Lung (tissue), 12 donors: Measurements from ENCODE around the gene SHISA3. TPM values are rescaled to one million over a fixed set of nuclear protein-coding genes. Genes with fewer than 3 reads are reported as not detected.

Experiments
- ATAC-seq: fragments of 200-7000 bp; cut with Tn5 transposase; one replicate; pipeline ENCODE4 v1.9.1; 2020; ENCODE audit warnings: moderate number of reproducible peaks; ENCODE audit not compliant: insufficient read depth, low FRiP score
- DNase-seq, 3 donors: peaks; one replicate each; pipeline ENCODE4 v3.0.0-alpha.2; 2013 to 2017
- H3K27ac ChIP-seq, 2 donors: one replicate each; pipeline ENCODE4 v1.5.1; 2013; ENCODE audit warnings: mild to moderate bottlenecking in 2 of 2, moderate library complexity in 2 of 2, control low read depth in 1 of 2, inconsistent platforms in 1 of 2, low read depth in 1 of 2, low read length in 1 of 2
- H3K27me3 ChIP-seq, 3 donors: one replicate each; pipeline ENCODE4 v1.5.1; 2013; ENCODE audit warnings: low read length in 2 of 3; ENCODE audit not compliant: control insufficient read depth in 3 of 3, insufficient read depth in 3 of 3
- H3K36me3 ChIP-seq, 4 donors: one replicate each; pipeline ENCODE4 v1.5.1; 2013; ENCODE audit warnings: low read length in 4 of 4, mild to moderate bottlenecking in 1 of 4, moderate library complexity in 1 of 4; ENCODE audit not compliant: control insufficient read depth in 4 of 4, insufficient read depth in 4 of 4
- H3K4me1 ChIP-seq, 5 donors: one replicate each; pipeline ENCODE4 v1.5.1; 2013; ENCODE audit warnings: low read length in 5 of 5, mild to moderate bottlenecking in 2 of 5, moderate library complexity in 1 of 5; ENCODE audit not compliant: control insufficient read depth in 5 of 5, insufficient read depth in 5 of 5
- H3K4me3 ChIP-seq: one replicate; pipeline ENCODE4 v1.5.1; 2013; ENCODE audit warnings: mild to moderate bottlenecking, control low read depth, moderate library complexity
- H3K9ac ChIP-seq, 2 donors: one replicate each; pipeline ENCODE4 v1.5.1; 2013; ENCODE audit warnings: low read length in 2 of 2, control low read depth in 1 of 2; ENCODE audit not compliant: insufficient read depth in 1 of 2
- H3K9me3 ChIP-seq, 4 donors: one replicate each; pipeline ENCODE4 v1.5.1; 2013; ENCODE audit warnings: low read length in 3 of 4, mild to moderate bottlenecking in 1 of 4, moderate library complexity in 1 of 4; ENCODE audit not compliant: control insufficient read depth in 4 of 4, insufficient read depth in 3 of 4
- CTCF ChIP-seq: IDR thresholded peaks from 2 replicates; pipeline ENCODE4 v1.5.1; 2012; ENCODE audit warnings: mild to moderate bottlenecking; ENCODE audit errors: control extremely low read depth, extremely low read depth
- WGBS, 2 donors: extraction: QIAGEN DNeasy Blood & Tissue Kit; methylation state at CpG; one replicate each; pipeline ENCODE4 v1.1.7; 2013; 5-methylcytosine and 5-hydroxymethylcytosine counted together
- polyA plus RNA-seq, 2 donors: library from polyadenylated mRNA; stranded (reverse); fragments of 200-250 nt; gene quantifications; one replicate each; pipeline ENCODE4 v1.2.1, GENCODE V29; 2013
- total RNA-seq, 2 donors: library from RNA; depleted of rRNA in 1 of 2; stranded (reverse); fragments of >200 nt in 1 of 2; gene quantifications; one replicate each; pipeline ENCODE4 v1.2.1, GENCODE V29; 2014 to 2021
- donor health status: control.
- donor health status: control.
- donor health status: Bipolar disorder and iron deficiency.
- donor health status: healthy.
- donor health status: DM: yes; HTN: yes; CAD: no.

Gene SHISA3
- total and polyA plus RNA-seq, 4 donors: 1.00 to 13.5 (median 2.0) TPM

- WGBS, 2 donors: 77 to 88% methylated on average over 3 of the region's 3 CpGs
- Histone ChIP-seq H3K27ac (no peak overlapping the region), H3K9me3 (no peaks in the 10 kb centered on the region), H3K36me3 (peaks cover 0 to 2% (median 1%) of the 10 kb centered on the region in 4 donors), H3K9ac (no peak overlapping the region), H3K4me3 (no peak overlapping the region), H3K27me3 (no peaks in the 10 kb centered on the region), H3K4me1 (no peaks in the 10 kb centered on the region)
- no peak for TF ChIP-seq CTCF
- ATAC-seq: no peak
- no peak for DNase-seq
Observed at GRCh38 chr4:42410446-42410845, 13.2 kb downstream of the SHISA3 start.

- peak overlapping the region in 1 of 2 donors; percentile 21 for H3K27ac ChIP-seq
- no peaks in the 10 kb centered on the region for H3K9me3 ChIP-seq
- H3K4me3 ChIP-seq: no peak overlapping the region
- DNase-seq (no peak), ATAC-seq (no peak)
- no peaks in the 10 kb centered on the region for H3K27me3 ChIP-seq
- H3K9ac ChIP-seq: no peak overlapping the region
- TF ChIP-seq CTCF: no peak
- peaks cover 0 to 3% (median 0%) of the 10 kb centered on the region in 5 donors for H3K4me1 ChIP-seq
- 70 to 78% methylated on average over 4 of the region's 4 CpGs for WGBS, 2 donors
- H3K36me3 ChIP-seq: peaks cover 0 to 2% (median 1%) of the 10 kb centered on the region in 4 donors
Observed at GRCh38 chr4:42411803-42412202, 14.5 kb downstream of the SHISA3 start.

GRCh38 chr4:42412251-42412650 is 15.0 kb downstream of the SHISA3 start:
- Histone ChIP-seq H3K9me3 (no peaks in the 10 kb centered on the region), H3K36me3 (peaks cover 0 to 2% (median 1%) of the 10 kb centered on the region in 4 donors), H3K4me3 (no peak overlapping the region), H3K27me3 (no peaks in the 10 kb centered on the region), H3K4me1 (peaks cover 0 to 3% (median 0%) of the 10 kb centered on the region in 5 donors), H3K27ac (peak overlapping the region in 1 of 2 donors; percentile 33), H3K9ac (no peak overlapping the region)
- TF ChIP-seq CTCF: no peak
- peak; percentile 67 for ATAC-seq
- 52 to 76% methylated on average over 2 of the region's 2 CpGs for WGBS, 2 donors
- no peak for DNase-seq

- no peak for ATAC-seq
- Histone ChIP-seq H3K27ac (no peak overlapping the region), H3K27me3 (no peaks in the 10 kb centered on the region), H3K9me3 (no peaks in the 10 kb centered on the region), H3K4me3 (no peak overlapping the region), H3K9ac (no peak overlapping the region), H3K36me3 (peaks cover 0 to 5% (median 1%) of the 10 kb centered on the region in 4 donors), H3K4me1 (peaks cover 0 to 3% (median 0%) of the 10 kb centered on the region in 5 donors)
- no peak for DNase-seq
- no peak for TF ChIP-seq CTCF
- WGBS, 2 donors: 29 to 68% methylated on average over 1 of the region's 1 CpG
Observed at GRCh38 chr4:42415281-42415680, 18.0 kb downstream of the SHISA3 start.
